SW480 (cell line): ENCODE measurements around the gene RPS6KB2.
"Not testable (repeated sequence)": the region's sequence is repeated elsewhere in the genome, so short reads cannot be mapped to it uniquely, and the experiment has no call there.

Experiments
- DNase-seq: peaks from one replicate; pipeline ENCODE4 v3.0.0-alpha.2; 2016; ENCODE audit warnings: low spot score

Gene RPS6KB2

GRCh38 chr11:67466962-67467771 lies 38.9 kb downstream of the RPS6KB2 start:
- no peak for DNase-seq

- DNase-seq, result peak; percentile 52
Observed at GRCh38 chr11:67468056-67468455, 39.8 kb downstream of the RPS6KB2 start.

- DNase-seq, result no peak
Observed at GRCh38 chr11:67468456-67468758, 40.1 kb downstream of the RPS6KB2 start.

GRCh38 chr11:67468759-67469507 lies 40.6 kb downstream of the RPS6KB2 start, which contains the start of gene TMEM134:
TMEM134 (minus strand) TSS chr11:67469251; CDS start chr11:67469192, 59 bp downstream.
- DNase-seq, result peak; percentile 92

GRCh38 chr11:67469508-67469811 lies 41.2 kb downstream of the RPS6KB2 start:
- no peak for DNase-seq

- DNase-seq, result no peak
Observed at GRCh38 chr11:67470337-67471002, 42.2 kb downstream of the RPS6KB2 start.

GRCh38 chr11:67472882-67473281 lies 44.6 kb downstream of the RPS6KB2 start:
- no peak for DNase-seq

- not testable (repeated sequence) for DNase-seq
Observed at GRCh38 chr11:67476692-67477091, 48.4 kb downstream of the RPS6KB2 start.

GRCh38 chr11:67477344-67478050 lies 49.2 kb downstream of the RPS6KB2 start:
- not testable (repeated sequence) for DNase-seq

- no peak for DNase-seq
Observed at GRCh38 chr11:67482275-67482826, 54.1 kb downstream of the RPS6KB2 start.

- DNase-seq, result peak; percentile 97
Observed at GRCh38 chr11:67482827-67483798, 54.8 kb downstream of the RPS6KB2 start, which contains the start of gene AIP. AIP (plus strand) TSS chr11:67483026; CDS start chr11:67483159, 133 bp downstream.

- no peak for DNase-seq
Observed at GRCh38 chr11:67483831-67484665, 55.8 kb downstream of the RPS6KB2 start.

GRCh38 chr11:67484847-67485311 lies 56.6 kb downstream of the RPS6KB2 start:
- no peak for DNase-seq
